Tibial artery (tissue), 4 donors: ENCODE data around the gene KLC1.
A peak's percentile ranks its signal among the peaks of the same experiment; 100 is the strongest.

Experiments
- DNase-seq, 2 donors: peaks; one replicate each; pipeline ENCODE4 v3.0.0-alpha.2; 2019
- H3K27ac ChIP-seq, 2 donors: fragments of 200-600 bp; sonication (generic) in 1 of 2; 1 replicate in 1 of 2; 2 replicates in 1 of 2; pipeline ENCODE4 v1.5.1; 2018 to 2019; ENCODE audit warnings: mild to moderate bottlenecking in 1 of 2
- H3K27me3 ChIP-seq, 2 donors: fragments of 200-600 bp; sonication (generic) in 1 of 2; one replicate each; pipeline versions ENCODE4 v1.5.1 to v1.6.0; 2016 to 2019
- H3K36me3 ChIP-seq, 3 donors: fragments of 200-600 bp; sonication (generic) in 2 of 3; one replicate each; pipeline ENCODE4 v1.5.1; 2016 to 2019; ENCODE audit warnings: mild to moderate bottlenecking in 2 of 3
- H3K4me1 ChIP-seq, 4 donors: fragments of 200-600 bp; sonication (generic) in 2 of 4; 1 replicate in 3 of 4; 2 replicates in 1 of 4; pipeline ENCODE4 v1.5.1; 2016 to 2019
- H3K4me3 ChIP-seq, 2 donors: fragments of 200-600 bp; sonication (generic) in 1 of 2; 1 replicate in 1 of 2; 2 replicates in 1 of 2; pipeline ENCODE4 v1.5.1; 2018 to 2019; ENCODE audit warnings: mild to moderate bottlenecking in 2 of 2
- H3K9me3 ChIP-seq, 3 donors: fragments of 200-600 bp; sonication (generic) in 1 of 3; one replicate each; pipeline ENCODE4 v1.5.1; 2016 to 2019
- CTCF ChIP-seq, 2 experiments: fragments of 200-600 bp in 1 of 2; fragments of 450-650 bp in 1 of 2; IDR thresholded peaks; one replicate each; pipeline ENCODE4 v1.5.1; 2017 to 2019; ENCODE audit warnings: antibody characterized with exemption in 2 of 2, mild to moderate bottlenecking in 1 of 2, moderate library complexity in 1 of 2
- intact Hi-C: fragments of 100-400 bp; cut with DNase I; formaldehyde crosslinking; loops from one replicate; pipeline ENCODE4 v1.15.0; 2023; ENCODE audit warnings: low total_unique reads

The KLC1 gene

GRCh38 chr14:103692159-103692558 is 63.1 kb downstream of the KLC1 start:
- no peak for TF ChIP-seq CTCF (IDR thresholded peaks at IDR 0.05)
- H3K4me3 ChIP-seq = no peak overlapping the region
- H3K36me3 ChIP-seq = peaks cover 26 to 63% (median 56%) of the 10 kb centered on the region in 3 donors
- peaks cover 6 to 47% (median 34%) of the 10 kb centered on the region in 4 donors for H3K4me1 ChIP-seq
- no peaks in the 10 kb centered on the region for H3K9me3 ChIP-seq
- intact Hi-C loops = no loop called here
- DNase-seq = no peak
- no peak overlapping the region for H3K27ac ChIP-seq
- no peaks in the 10 kb centered on the region for H3K27me3 ChIP-seq

GRCh38 chr14:103692871-103693270 is 63.9 kb downstream of the KLC1 start:
- no peak for DNase-seq
- intact Hi-C loops = no loop called here

GRCh38 chr14:103693515-103693914 is 64.5 kb downstream of the KLC1 start:
- Histone ChIP-seq H3K27ac (no peak overlapping the region), H3K27me3 (no peaks in the 10 kb centered on the region), H3K9me3 (no peaks in the 10 kb centered on the region), H3K4me1 (peaks cover 10 to 48% (median 41%) of the 10 kb centered on the region in 4 donors), H3K36me3 (peaks cover 26 to 66% (median 52%) of the 10 kb centered on the region in 3 donors), H3K4me3 (no peak overlapping the region)
- no peak for DNase-seq
- intact Hi-C loops = no loop called here
- no peak for TF ChIP-seq CTCF (IDR thresholded peaks at IDR 0.05)

More at GRCh38 chr14:103692871-103693270, 63.9 kb downstream of the KLC1 start:
- H3K4me3 ChIP-seq = no peak overlapping the region
- H3K27ac ChIP-seq = no peak overlapping the region
- TF ChIP-seq CTCF (IDR thresholded peaks at IDR 0.05) = no peak
- peaks cover 26 to 66% (median 52%) of the 10 kb centered on the region in 3 donors for H3K36me3 ChIP-seq
- H3K27me3 ChIP-seq = no peaks in the 10 kb centered on the region
- no peaks in the 10 kb centered on the region for H3K9me3 ChIP-seq
- peaks cover 10 to 48% (median 39%) of the 10 kb centered on the region in 4 donors for H3K4me1 ChIP-seq

- TF ChIP-seq CTCF (IDR thresholded peaks at IDR 0.05) = no peak
- no peaks in the 10 kb centered on the region for H3K9me3 ChIP-seq
- H3K36me3 ChIP-seq = peaks cover 26 to 69% (median 54%) of the 10 kb centered on the region in 3 donors
- no peak overlapping the region for H3K4me3 ChIP-seq
- no peak for DNase-seq
- H3K4me1 ChIP-seq = peaks cover 10 to 42% (median 33%) of the 10 kb centered on the region in 4 donors
- intact Hi-C loops = no loop called here
- H3K27me3 ChIP-seq = no peaks in the 10 kb centered on the region
- H3K27ac ChIP-seq = no peak overlapping the region
Observed at GRCh38 chr14:103694572-103695026, 65.6 kb downstream of the KLC1 start.

GRCh38 chr14:103695296-103696069 is 66.5 kb downstream of the KLC1 start:
- Histone ChIP-seq H3K36me3 (peaks cover 29 to 71% (median 60%) of the 10 kb centered on the region in 3 donors), H3K27ac (peak overlapping the region; percentile 70 to 73), H3K9me3 (no peaks in the 10 kb centered on the region), H3K27me3 (no peaks in the 10 kb centered on the region), H3K4me3 (no peak overlapping the region), H3K4me1 (peaks cover 10 to 44% (median 34%) of the 10 kb centered on the region in 4 donors)
- intact Hi-C loops = no loop called here
- TF ChIP-seq CTCF (IDR thresholded peaks at IDR 0.05) = no peak
- no peak for DNase-seq
